ENCODE measurements around the gene NUPR1.
"Not testable (repeated sequence)": the region's sequence is repeated elsewhere in the genome, so short reads cannot be mapped to it uniquely, and the experiment has no call there.

Gene NUPR1

GRCh38 chr16:28526201-28527099, 12.3 kb downstream of the NUPR1 start:
- no peak for DNase-seq

- no peak for DNase-seq
These were observed 14.0 kb downstream of the NUPR1 start for GRCh38 chr16:28524681-28525171.

- no peak for DNase-seq
These were observed 16.0 kb downstream of the NUPR1 start for GRCh38 chr16:28522792-28523191.

GRCh38 chr16:28521436-28521835, 17.3 kb downstream of the NUPR1 start:
- no peak for DNase-seq

- DNase-seq = no peak
These were observed 18.1 kb downstream of the NUPR1 start for GRCh38 chr16:28520672-28521071.

GRCh38 chr16:28514246-28514645, 24.5 kb downstream of the NUPR1 start:
- no peak for DNase-seq

GRCh38 chr16:28513484-28514181, 25.1 kb downstream of the NUPR1 start:
- DNase-seq = no peak

- DNase-seq = no peak
These were observed 26.7 kb downstream of the NUPR1 start for GRCh38 chr16:28511801-28512789.

GRCh38 chr16:28511031-28511430, 27.7 kb downstream of the NUPR1 start:
- DNase-seq = no peak

- DNase-seq = no peak
These were observed 33.2 kb downstream of the NUPR1 start for GRCh38 chr16:28505489-28506137.

GRCh38 chr16:28504707-28505404, 33.9 kb downstream of the NUPR1 start:
- no peak for DNase-seq

GRCh38 chr16:28503470-28504259, 35.1 kb downstream of the NUPR1 start:
- DNase-seq = no peak

- DNase-seq = no peak
These were observed 36.5 kb downstream of the NUPR1 start for GRCh38 chr16:28502290-28502689.

GRCh38 chr16:28501258-28502232, 37.2 kb downstream of the NUPR1 start:
- DNase-seq = no peak

GRCh38 chr16:28500476-28501180, 38.1 kb downstream of the NUPR1 start:
- not testable (repeated sequence) for DNase-seq

- DNase-seq = no peak
These were observed 38.9 kb downstream of the NUPR1 start for GRCh38 chr16:28499854-28500253.

GRCh38 chr16:28498666-28499381, 40.0 kb downstream of the NUPR1 start:
- DNase-seq = no peak
